ENCODE results near the gene CENPB. TPM values are rescaled to one million over a fixed set of nuclear protein-coding genes. Genes with fewer than 3 reads are reported as not detected.

Gene CENPB
- total RNA-seq, 3 donors from 2014 or later, result 71.7 to 114 (median 75.0) TPM

GRCh38 chr20:3741836-3742458 lies 44.6 kb downstream of the CENPB start:
- Histone ChIP-seq H3K4me3 (no peak overlapping the region), H3K9me3 (no peaks in the 10 kb centered on the region), H3K36me3 (ENCODE audit: low read depth) (no peaks in the 10 kb centered on the region), H3K4me1 (ENCODE audit: low read depth) (no peaks in the 10 kb centered on the region)
- no peak for ATAC-seq
- DNase-seq, result peak in 1 of 3 donors; percentile 13
- no peak for TF ChIP-seq CTCF (IDR thresholded peaks at IDR 0.05)
- intact Hi-C loops (cut with DNase I, micrococcal nuclease), result no loop called here

DNA sequence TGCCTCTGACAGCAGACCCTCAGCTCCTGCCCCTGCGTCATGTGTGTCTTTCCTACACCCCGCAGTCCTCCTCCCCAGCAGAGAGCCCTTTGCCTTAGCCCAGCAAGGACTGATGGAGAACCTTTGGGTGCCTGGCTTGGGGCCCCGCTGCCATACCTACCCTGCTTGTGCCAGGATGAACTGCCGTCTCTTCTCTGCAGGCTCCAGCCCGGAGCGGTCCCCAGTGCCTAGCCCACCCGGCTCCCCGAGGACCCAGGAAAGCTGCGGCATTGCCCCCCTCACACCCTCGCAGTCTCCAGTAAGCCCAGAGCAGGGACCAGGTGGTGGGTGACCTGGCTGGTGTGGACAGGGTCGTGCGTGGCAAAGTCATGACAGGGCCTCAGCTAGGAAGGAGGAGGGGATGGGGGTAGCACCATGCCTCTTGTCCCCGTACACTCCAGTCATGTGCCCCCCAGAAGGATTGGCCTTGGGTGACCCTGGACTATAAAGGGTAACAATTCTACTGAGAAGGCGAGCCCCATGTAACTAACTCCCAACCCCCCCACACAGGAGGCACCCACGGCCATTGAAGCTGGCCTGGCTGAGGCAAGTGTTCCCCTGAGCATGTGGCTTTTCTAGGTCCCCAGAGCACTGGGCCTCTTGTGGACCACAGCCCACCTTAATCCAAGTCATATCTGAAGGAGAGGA lies 45.8 kb downstream of the CENPB start:
- Histone ChIP-seq H3K4me3 (no peak overlapping the region), H3K4me1 (ENCODE audit: low read depth) (no peaks in the 10 kb centered on the region), H3K9me3 (no peaks in the 10 kb centered on the region), H3K36me3 (ENCODE audit: low read depth) (no peaks in the 10 kb centered on the region)
- peak in 1 of 3 donors; percentile 17 for DNase-seq
- TF ChIP-seq CTCF (IDR thresholded peaks at IDR 0.05), result no peak
- intact Hi-C loops (cut with DNase I, micrococcal nuclease), result no loop called here
- ATAC-seq, result no peak

DNA sequence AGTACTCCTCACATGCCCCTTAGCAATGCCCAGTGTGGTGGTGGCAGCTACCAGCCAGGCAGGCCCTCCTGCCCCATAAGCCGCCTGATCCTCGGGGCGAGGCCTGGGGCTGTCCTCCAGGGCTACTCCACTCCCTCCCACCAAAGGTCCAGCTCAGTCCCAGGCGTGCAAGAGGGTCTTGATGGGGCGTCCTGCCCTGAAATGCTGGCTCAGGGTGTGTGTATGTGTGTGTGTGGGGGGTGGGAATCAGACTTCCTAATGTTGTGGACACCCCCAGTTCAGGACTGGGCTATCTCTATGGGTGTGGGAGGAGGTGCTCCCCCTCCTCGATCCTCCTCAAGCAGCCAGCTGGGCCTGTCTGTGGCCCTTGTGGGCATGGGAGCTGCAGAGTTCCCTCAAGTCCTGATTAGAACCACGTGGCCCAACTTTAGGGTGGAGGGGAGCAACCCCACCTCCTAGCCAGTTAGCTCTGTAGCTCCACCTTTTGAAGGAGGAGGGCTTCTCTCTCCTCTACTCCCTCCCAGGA lies 46.6 kb downstream of the CENPB start:
- TF ChIP-seq CTCF (IDR thresholded peaks at IDR 0.05), result no peak
- intact Hi-C loops (cut with DNase I, micrococcal nuclease), result no loop called here
- no peak for ATAC-seq

DNA sequence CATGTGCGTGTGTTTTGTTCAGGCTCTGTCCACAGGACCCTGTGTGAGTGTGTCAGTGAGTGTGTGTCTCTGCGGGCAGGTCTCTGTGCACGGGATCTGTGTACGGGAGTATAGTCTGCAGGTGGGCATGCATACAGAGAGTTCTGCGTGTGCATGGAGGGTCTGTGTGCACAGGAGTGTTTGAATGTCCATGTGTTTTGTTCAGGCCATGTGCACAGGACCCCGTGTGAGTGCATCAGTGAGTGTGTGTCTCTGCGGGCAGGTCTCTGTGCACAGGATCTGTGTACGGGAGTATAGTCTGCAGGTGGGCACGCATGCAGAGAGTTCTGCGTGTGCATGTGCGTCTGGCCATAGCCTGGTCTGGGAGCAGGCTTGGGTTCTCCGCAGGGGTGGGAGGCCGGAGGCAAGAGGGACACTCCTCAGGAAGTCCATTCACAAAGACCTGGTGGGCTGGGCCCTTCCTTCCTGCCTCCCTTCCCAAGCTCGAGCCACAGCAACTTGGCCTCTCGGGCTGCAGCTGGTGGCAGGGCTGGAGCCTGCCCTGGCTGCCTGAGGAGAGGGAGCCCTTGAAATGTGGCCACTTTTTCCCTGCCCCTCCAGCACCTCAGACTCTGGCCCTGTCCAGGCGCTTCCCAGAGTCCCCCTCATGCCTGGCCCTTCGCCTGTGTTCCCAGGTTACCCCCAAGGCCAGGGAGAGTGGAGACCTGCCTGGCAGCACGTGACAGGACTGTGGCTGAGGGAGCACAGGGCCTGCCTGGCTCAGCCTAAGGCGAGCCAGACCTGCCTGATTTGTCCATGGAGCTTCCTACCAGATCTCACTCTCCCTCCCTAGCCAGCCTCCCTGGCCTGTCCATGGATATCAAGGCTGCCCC lies 47.2 kb downstream of the CENPB start:
- Histone ChIP-seq H3K4me1 (ENCODE audit: low read depth) (peaks cover 3% of the 10 kb centered on the region), H3K9me3 (no peaks in the 10 kb centered on the region), H3K4me3 (no peak overlapping the region), H3K36me3 (ENCODE audit: low read depth) (no peaks in the 10 kb centered on the region)
- ATAC-seq (no peak), DNase-seq (peak in 1 of 3 donors; percentile 16)
- TF ChIP-seq CTCF (IDR thresholded peaks at IDR 0.05), result no peak
- intact Hi-C loops (cut with DNase I, micrococcal nuclease), result no loop called here

More for the DNA sequence above, 46.6 kb downstream of the CENPB start:
- H3K9me3 ChIP-seq, result no peaks in the 10 kb centered on the region
- DNase-seq, result peak in 1 of 3 donors; percentile 13
- no peaks in the 10 kb centered on the region for H3K4me1 ChIP-seq (ENCODE audit: low read depth)
- no peaks in the 10 kb centered on the region for H3K36me3 ChIP-seq (ENCODE audit: low read depth)
- H3K4me3 ChIP-seq, result no peak overlapping the region
